ENCODE data around the gene HPCA. TPM values are rescaled to one million over a fixed set of nuclear protein-coding genes. Genes with fewer than 3 reads are reported as not detected.
A peak's percentile ranks its signal among the peaks of the same experiment; 100 is the strongest.

The HPCA gene
- total and polyA plus RNA-seq, 8 donors: 0.16 to 5.2 (median 0.49) TPM; not detected in 1

GRCh38 chr1:32869923-32870614, 16.2 kb upstream of the HPCA start:
- intact Hi-C loops (cut with DNase I): loop anchor here in 1 of 3 donors (5.0 to 10.0 kb wide), 2 partner anchors 95 to 163 kb away; no protein-coding TSS in a partner anchor
- DNase-seq (no peak), ATAC-seq (peak in 1 of 4 donors; percentile 2), FAIRE-seq (no peak)
- no peaks in the 10 kb centered on the region for H3K27me3 ChIP-seq
- TF ChIP-seq, protein P1, sequence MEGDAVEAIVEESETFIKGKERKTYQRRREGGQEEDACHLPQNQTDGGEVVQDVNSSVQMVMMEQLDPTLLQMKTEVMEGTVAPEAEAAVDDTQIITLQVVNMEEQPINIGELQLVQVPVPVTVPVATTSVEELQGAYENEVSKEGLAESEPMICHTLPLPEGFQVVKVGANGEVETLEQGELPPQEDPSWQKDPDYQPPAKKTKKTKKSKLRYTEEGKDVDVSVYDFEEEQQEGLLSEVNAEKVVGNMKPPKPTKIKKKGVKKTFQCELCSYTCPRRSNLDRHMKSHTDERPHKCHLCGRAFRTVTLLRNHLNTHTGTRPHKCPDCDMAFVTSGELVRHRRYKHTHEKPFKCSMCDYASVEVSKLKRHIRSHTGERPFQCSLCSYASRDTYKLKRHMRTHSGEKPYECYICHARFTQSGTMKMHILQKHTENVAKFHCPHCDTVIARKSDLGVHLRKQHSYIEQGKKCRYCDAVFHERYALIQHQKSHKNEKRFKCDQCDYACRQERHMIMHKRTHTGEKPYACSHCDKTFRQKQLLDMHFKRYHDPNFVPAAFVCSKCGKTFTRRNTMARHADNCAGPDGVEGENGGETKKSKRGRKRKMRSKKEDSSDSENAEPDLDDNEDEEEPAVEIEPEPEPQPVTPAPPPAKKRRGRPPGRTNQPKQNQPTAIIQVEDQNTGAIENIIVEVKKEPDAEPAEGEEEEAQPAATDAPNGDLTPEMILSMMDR (IDR thresholded peaks at IDR 0.05): no peak
- H3K4me3 ChIP-seq: peak overlapping the region in 2 of 4 donors; percentile 32 to 40
- H3K4me1 ChIP-seq: no peaks in the 10 kb centered on the region
- WGBS, 2 donors: 65 to 69% methylated on average over 15 to 16 of the region's 16 CpGs
- H3K9me3 ChIP-seq: no peaks in the 10 kb centered on the region
- H3K27ac ChIP-seq: no peak overlapping the region
- H3K36me3 ChIP-seq: no peaks in the 10 kb centered on the region

GRCh38 chr1:32870615-32871363, 15.5 kb upstream of the HPCA start, which contains the start of gene FNDC5:
Gene FNDC5, minus strand, starts transcription at chr1:32870912.
- peak in 4 of 6 donors; percentile 15 to 78 (median 42) for DNase-seq
- no peaks in the 10 kb centered on the region for H3K36me3 ChIP-seq
- H3K27me3 ChIP-seq: no peaks in the 10 kb centered on the region
- no peaks in the 10 kb centered on the region for H3K9me3 ChIP-seq
- FAIRE-seq: no peak
- TF ChIP-seq, protein P1 (IDR thresholded peaks at IDR 0.05): no peak
- 2 to 3% methylated on average over 28 to 99 of the region's 99 CpGs for WGBS, 2 donors
- ATAC-seq: peak; percentile 63 to 85 (median 76)
- H3K4me3 ChIP-seq: peak within 1 kb of the TSS in 3 of 4 donors; percentile 16 to 48 (median 40)
- H3K27ac ChIP-seq: no peak within 1 kb of the TSS
- no peaks in the 10 kb centered on the region for H3K4me1 ChIP-seq
- intact Hi-C loops (cut with DNase I): loop anchor here in 1 of 3 donors (5.0 kb wide), 1 partner anchor 163 kb away; no protein-coding TSS in a partner anchor

GRCh38 chr1:32871364-32872191, 14.7 kb upstream of the HPCA start:
- no peaks in the 10 kb centered on the region for H3K27me3 ChIP-seq
- TF ChIP-seq, protein P1 (IDR thresholded peaks at IDR 0.05): no peak
- peak overlapping the region in 2 of 4 donors; percentile 40 to 48 for H3K4me3 ChIP-seq
- peak in 1 of 4 donors; percentile 9 for ATAC-seq
- intact Hi-C loops (cut with DNase I): loop anchor here in 1 of 3 donors (5.0 kb wide), 1 partner anchor 164 kb away; no protein-coding TSS in a partner anchor
- H3K36me3 ChIP-seq: no peaks in the 10 kb centered on the region
- H3K27ac ChIP-seq: no peak overlapping the region
- 61 to 66% methylated on average over 13 of the region's 13 CpGs for WGBS, 2 donors
- no peaks in the 10 kb centered on the region for H3K9me3 ChIP-seq
- no peak for FAIRE-seq
- H3K4me1 ChIP-seq: no peaks in the 10 kb centered on the region
- peak in 1 of 6 donors; percentile 12 for DNase-seq

DNA sequence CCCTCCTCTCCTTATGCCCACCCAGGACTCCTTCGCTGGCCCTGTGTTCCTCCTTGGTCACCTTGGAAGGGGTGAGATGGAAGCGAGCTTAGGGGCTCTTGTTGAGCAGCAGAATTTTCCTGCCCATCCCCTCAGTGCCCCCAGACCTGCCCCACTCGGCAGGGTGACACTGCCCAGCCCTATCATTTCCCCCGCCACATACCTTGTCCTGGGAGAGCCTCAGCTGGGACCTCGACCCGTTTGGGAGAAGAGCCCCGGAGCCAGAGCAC, 14.2 kb upstream of the HPCA start:
- peak in 1 of 6 donors; percentile 6 for DNase-seq
- Histone ChIP-seq H3K27ac (no peak overlapping the region), H3K4me3 (no peak overlapping the region), H3K9me3 (no peaks in the 10 kb centered on the region), H3K4me1 (no peaks in the 10 kb centered on the region), H3K36me3 (no peaks in the 10 kb centered on the region), H3K27me3 (no peaks in the 10 kb centered on the region)
- intact Hi-C loops (cut with DNase I): loop anchor here in 1 of 3 donors (5.0 kb wide), 1 partner anchor 165 kb away; no protein-coding TSS in a partner anchor
- WGBS, 2 donors: 51 to 60% methylated on average over 7 of the region's 7 CpGs
- TF ChIP-seq, protein P1 (IDR thresholded peaks at IDR 0.05): no peak
- no peak for FAIRE-seq
- ATAC-seq: no peak
